ENCODE data around the gene SC5D. TPM values are rescaled to one million over a fixed set of nuclear protein-coding genes. Genes with fewer than 3 reads are reported as not detected.

Gene SC5D
- total RNA-seq, 4 donors from 2014 or later = 13.6 to 36.2 (median 33.4) TPM

DNA sequence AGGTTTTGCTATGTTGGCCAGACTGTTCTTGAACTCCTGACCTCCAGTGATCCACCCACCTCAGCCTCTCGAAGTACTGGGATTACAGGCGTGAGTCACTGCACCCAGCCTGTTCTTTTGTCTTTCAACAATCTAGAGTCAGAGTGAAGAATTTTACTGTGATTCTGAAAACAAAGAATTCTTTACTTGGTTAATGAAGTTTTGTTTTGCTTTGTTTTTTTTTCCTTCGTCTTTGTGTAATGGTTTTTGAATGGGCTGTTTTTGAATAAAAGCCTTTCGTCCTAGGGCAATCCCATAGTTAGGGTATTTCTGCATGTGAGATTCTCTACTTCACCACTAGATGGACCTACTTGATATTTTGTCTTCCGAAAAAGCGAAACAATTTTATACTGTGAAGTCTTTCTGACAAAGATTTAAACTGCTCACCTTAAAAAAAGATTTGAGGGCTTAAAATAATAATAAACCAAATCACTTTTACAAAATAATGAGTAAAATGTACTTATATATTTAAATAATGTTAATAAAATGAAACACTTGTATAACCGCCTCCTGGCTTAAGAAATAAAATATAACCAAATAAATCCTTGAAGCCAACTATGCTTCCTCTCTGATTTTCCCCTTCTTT lies 43.4 kb upstream of the SC5D start:
- no peak for TF ChIP-seq POLR2A (IDR thresholded peaks at IDR 0.05)
- TF ChIP-seq, protein P1, sequence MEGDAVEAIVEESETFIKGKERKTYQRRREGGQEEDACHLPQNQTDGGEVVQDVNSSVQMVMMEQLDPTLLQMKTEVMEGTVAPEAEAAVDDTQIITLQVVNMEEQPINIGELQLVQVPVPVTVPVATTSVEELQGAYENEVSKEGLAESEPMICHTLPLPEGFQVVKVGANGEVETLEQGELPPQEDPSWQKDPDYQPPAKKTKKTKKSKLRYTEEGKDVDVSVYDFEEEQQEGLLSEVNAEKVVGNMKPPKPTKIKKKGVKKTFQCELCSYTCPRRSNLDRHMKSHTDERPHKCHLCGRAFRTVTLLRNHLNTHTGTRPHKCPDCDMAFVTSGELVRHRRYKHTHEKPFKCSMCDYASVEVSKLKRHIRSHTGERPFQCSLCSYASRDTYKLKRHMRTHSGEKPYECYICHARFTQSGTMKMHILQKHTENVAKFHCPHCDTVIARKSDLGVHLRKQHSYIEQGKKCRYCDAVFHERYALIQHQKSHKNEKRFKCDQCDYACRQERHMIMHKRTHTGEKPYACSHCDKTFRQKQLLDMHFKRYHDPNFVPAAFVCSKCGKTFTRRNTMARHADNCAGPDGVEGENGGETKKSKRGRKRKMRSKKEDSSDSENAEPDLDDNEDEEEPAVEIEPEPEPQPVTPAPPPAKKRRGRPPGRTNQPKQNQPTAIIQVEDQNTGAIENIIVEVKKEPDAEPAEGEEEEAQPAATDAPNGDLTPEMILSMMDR (IDR thresholded peaks at IDR 0.05) = peak in 1 of 3 donors; percentile 32
- no peak for DNase-seq (ENCODE audit: low spot score in 2 of 2)
- intact Hi-C loops (cut with DNase I; ENCODE audit: low total_unique reads) = no loop called here
- H3K4me3 ChIP-seq (ENCODE audit: low read depth, poor library complexity, severe bottlenecking) = no peak overlapping the region
- 24 to 25% methylated on average over 7 of the region's 7 CpGs for WGBS, 2 donors

DNA sequence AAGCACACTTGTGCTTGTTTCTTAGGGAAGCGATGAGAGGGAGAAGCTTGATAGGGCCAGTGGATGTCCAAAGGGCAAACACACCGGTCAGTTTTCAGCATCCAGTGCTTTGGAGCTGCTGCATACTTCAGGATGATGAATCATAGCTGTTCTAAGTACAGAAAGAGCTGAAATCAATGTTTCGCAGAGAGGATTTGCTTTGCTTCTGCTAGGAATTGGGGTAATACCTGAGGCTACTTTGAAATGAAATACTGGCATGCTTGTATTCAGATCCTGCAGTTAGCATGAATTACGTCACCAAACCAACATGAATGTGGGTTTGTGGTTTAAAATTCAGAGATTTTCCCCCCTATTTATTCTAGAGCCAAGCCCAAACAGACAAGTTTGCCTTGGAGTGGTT lies 41.7 kb upstream of the SC5D start:
- DNase-seq (ENCODE audit: low spot score in 2 of 2) = no peak
- intact Hi-C loops (cut with DNase I; ENCODE audit: low total_unique reads) = no loop called here
- WGBS, 2 donors = 84 to 89% methylated on average over 4 of the region's 4 CpGs
- no peak for TF ChIP-seq POLR2A (IDR thresholded peaks at IDR 0.05)
- TF ChIP-seq, protein P1 (IDR thresholded peaks at IDR 0.05) = no peak
- no peak overlapping the region for H3K4me3 ChIP-seq (ENCODE audit: low read depth, poor library complexity, severe bottlenecking)

GRCh38 chr11:121253951-121254350 lies 38.6 kb upstream of the SC5D start:
- intact Hi-C loops (cut with DNase I; ENCODE audit: low total_unique reads) = no loop called here
- no peak overlapping the region for H3K4me3 ChIP-seq (ENCODE audit: low read depth, poor library complexity, severe bottlenecking)
- TF ChIP-seq, protein P1 (IDR thresholded peaks at IDR 0.05) = no peak
- no peak for TF ChIP-seq POLR2A (IDR thresholded peaks at IDR 0.05)
- DNase-seq (ENCODE audit: low spot score in 2 of 2) = no peak

GRCh38 chr11:121254756-121255155 lies 37.8 kb upstream of the SC5D start:
- no peak for DNase-seq (ENCODE audit: low spot score in 2 of 2)
- TF ChIP-seq, protein P1 (IDR thresholded peaks at IDR 0.05) = no peak
- no peak for TF ChIP-seq POLR2A (IDR thresholded peaks at IDR 0.05)
- no peak overlapping the region for H3K4me3 ChIP-seq (ENCODE audit: low read depth, poor library complexity, severe bottlenecking)
- intact Hi-C loops (cut with DNase I; ENCODE audit: low total_unique reads) = no loop called here

DNA sequence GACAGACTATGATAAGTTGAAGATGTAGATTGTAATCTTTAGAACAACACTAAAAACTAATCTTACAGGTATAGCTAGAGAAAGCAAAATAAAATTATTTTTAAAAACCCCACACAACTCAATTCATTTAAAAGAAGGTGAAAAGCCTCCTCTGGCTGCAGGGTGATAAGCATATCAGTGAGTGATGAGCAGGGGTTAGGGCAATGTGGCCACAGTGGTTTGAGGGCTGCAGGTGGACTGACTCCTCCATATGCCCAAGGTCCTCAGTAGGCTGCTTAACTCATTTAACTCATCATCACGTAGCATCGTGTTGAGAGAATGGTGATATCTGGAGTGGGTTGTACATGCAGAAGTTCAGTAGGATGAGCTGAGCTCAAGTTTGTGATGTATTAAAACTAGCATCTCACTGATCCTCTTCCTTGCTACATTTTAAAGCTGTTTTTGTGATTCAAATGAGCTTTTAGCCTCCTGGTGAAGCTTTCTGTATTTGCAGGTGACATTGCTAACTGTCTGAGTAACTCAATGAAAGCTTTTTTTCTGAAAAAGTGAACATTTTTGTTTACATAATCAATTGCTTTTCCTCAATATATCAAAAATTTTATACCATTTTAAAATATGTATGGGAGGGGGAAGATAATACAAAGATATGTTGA lies 37.0 kb upstream of the SC5D start:
- no peak overlapping the region for H3K4me3 ChIP-seq (ENCODE audit: low read depth, poor library complexity, severe bottlenecking)
- intact Hi-C loops (cut with DNase I; ENCODE audit: low total_unique reads) = no loop called here
- DNase-seq (ENCODE audit: low spot score in 2 of 2) = no peak
- TF ChIP-seq POLR2A (IDR thresholded peaks at IDR 0.05) = no peak
- TF ChIP-seq, protein P1 (IDR thresholded peaks at IDR 0.05) = no peak
- WGBS, 2 donors = 80 to 82% methylated on average over 2 of the region's 2 CpGs

DNA sequence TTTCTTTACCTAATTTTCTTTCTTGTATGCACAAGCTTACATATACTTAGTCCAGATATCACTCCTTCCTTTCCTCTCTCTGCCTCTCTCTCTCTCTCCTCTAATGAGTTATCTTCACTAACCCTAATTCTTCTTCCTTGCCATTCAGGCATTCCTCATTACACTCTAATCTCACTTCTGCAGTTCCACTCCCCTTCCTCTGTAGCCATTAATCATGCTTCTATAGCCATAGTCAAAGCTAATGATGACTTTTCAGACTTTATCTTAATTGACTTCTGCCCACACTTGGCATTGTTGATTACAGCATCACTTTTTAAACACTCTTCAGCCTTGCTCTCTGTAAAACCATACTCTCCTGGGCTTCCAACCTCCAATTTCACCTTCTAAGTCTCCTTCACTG lies 35.3 kb upstream of the SC5D start:
- DNase-seq (ENCODE audit: low spot score in 2 of 2) = no peak
- no peak for TF ChIP-seq POLR2A (IDR thresholded peaks at IDR 0.05)
- TF ChIP-seq, protein P1 (IDR thresholded peaks at IDR 0.05) = no peak
- intact Hi-C loops (cut with DNase I; ENCODE audit: low total_unique reads) = no loop called here
- no peak overlapping the region for H3K4me3 ChIP-seq (ENCODE audit: low read depth, poor library complexity, severe bottlenecking)
